Superior temporal gyrus (tissue), 1 donor: ENCODE measurements around the gene C16orf90.

ENCODE experiments used
- DNase-seq: peaks from one replicate; pipeline ENCODE4 v3.0.0-alpha.2; 2016; ENCODE audit errors: extremely low spot score

Gene C16orf90, protein sequence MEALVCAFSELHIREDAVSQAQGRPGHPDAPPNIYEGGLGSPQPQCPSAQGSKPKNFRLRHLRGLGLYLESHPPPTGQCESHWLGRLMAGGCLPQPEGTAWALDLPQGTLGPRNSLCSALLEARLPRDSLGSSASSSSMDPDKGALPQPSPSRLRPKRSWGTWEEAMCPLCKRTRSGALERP

DNA sequence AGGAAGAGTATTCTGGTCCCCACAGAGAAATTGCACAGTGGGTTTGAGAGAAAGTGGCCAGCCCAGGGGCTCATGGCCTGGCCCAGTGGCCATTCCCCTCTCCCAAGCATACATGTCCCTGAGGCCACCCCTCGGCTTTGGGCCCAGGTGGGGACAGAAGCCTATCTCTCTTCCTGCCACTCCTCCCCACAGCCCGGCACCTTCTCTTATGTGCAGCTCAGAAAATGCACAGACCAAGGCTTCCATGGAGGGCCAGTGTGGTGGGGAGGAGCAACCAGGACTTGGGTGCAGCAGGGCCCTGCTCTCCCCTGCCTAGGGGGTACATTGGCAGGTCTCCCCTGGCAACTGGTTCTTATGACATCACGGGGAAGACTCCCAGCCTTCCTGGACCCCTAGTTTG, at the start of gene C16orf90:
C16orf90 (minus strand) TSS at position 314 of the 400 bp plus-strand sequence; CDS start at position 246, 68 bp downstream.
- DNase-seq, result no peak

DNA sequence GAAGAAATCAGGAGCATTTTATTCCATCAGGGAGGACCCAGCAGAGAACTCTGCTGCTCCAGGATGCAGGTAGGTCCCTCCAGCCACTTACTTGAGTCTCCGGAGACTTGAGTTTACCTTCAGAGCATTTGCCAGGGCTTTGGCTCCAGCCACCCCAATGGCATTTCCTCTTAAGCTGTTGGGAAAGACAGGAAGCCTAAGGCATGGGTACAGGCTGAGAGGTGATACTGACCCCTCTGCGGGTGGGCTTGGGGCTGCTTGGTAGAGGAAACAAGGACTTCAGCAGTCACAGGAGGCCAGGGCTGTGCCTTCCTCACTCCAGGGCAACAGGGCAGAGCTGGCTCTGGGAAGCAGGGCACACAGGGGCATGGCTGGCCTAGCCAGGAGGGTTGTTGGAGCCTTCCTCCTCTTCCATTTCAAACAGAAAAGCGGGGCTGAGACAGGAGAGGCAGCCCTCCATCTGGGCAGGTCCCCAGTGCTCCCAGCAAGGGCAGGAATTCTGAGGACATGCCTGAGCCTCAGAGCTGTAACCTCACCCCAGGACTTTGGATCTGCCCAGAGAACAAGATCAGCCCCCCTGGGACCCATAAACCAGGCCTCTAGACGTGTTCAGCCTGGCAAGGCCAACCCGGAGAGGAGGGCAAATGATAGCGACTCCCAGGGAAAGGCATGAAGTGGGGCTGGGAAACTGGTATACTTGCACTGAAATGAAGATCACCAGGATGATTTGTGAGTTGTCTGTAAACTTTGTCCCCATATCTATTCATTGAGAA, 47.5 kb upstream of the C16orf90 start:
- no peak for DNase-seq

DNA sequence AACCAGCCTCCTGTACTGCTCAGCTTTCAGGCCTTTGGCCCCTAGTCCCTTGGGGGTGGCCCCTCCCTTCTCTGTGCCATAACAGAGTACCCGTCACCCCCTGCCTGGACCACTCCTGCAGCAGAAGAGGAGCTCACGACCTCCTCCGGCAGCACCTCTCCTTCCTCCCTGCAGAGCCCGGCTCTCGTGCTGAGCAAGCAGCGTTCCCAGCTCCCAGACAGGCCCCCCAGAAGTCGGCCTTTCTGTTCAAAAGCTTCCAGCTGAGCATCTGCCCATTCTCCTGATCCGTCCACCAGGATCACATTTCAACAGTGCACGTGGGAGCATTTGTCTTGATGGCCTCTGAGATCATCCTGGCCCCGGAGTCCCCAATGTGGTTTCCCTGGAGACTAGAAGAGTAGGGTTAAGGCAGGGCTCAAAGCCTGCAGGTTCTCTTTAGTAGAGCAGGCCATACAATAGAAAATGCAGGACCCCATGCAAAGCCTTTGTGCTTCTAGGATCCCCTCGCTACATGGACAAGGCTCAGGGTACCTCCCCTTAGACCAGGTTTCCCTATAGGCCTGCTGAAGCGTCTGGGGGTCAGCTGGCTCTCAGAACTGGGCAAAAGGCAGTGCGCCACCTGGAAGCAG, 46.4 kb upstream of the C16orf90 start:
- no peak for DNase-seq

DNA sequence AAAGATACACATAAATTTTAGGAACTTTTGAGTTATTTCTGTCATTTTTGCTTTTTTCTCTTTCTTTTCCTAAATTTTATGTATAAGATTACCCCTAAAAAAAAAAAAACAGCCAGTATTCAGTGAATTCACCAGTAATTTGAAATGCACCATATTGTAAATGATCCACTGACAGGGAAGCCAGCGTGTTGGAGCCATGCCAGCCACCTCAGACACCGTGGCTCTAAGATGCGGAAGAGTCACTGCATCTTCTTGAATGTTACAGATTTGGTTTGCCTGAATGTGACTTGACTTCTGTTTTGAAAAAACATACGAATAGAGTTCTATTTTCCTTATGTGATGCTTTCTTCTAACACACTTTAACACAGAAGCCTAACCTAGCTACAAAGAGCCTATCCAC, 42.9 kb upstream of the C16orf90 start:
- no peak for DNase-seq

DNA sequence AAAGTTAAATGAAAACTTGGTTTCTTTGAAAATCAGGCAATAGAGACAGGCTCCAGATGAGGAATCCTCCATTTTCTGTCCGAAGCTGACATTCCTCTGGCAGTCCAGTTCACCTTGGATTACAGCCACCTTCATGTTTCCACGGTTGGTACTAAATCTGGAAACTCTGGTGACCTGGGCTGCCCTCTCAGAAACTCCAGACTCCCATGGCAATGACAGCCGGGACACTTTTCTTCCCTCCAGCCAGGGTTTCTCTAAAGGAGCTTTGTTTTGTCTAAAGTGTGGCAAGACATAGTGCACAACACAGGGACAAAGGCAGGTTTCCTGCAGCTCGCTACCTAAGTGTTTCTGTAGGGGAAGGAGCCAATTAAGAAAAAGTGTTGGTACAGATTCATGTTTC, 41.6 kb upstream of the C16orf90 start:
- no peak for DNase-seq

DNA sequence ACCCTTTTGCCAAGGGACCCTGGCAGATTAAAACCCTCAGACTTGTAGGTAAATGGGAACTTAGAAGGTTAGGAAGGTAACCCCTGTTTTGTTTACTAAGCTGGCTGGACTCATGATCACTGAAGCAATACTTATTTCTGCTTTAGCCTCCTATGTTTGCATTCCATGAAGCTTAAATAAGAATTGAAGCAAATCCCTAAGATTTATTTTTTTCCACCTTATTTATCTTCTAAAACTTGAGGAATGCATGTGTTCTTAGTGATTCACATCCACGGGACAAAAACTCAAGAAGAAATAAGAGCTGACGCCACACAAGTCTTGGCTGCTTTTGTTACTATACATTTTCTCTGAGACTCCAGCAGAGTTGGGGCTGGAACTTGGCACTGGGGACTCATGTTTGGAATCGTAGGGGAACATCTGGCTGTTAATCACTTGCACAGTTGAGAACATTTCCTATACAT, 41.0 kb upstream of the C16orf90 start:
- DNase-seq, result no peak

DNA sequence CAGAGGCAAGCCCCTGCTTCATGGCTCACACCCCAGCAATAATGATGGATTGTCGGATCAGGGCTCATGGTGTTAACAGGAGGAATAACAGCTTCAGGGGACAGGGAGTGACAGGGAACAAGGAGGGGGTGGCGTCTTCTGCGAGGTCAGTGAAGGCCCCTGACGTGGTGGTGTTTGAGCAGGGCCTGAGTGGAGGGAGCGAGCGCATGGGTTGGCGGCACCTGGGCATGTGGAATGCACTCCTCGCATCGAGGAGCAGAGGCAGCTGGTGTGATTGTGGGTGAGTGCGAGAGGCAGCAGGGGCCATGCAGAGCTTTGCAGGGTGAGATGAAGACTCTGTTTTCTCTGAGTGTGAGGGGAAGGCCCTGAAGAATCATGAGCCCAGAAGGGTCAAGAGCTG, 38.8 kb upstream of the C16orf90 start:
- DNase-seq, result no peak

DNA sequence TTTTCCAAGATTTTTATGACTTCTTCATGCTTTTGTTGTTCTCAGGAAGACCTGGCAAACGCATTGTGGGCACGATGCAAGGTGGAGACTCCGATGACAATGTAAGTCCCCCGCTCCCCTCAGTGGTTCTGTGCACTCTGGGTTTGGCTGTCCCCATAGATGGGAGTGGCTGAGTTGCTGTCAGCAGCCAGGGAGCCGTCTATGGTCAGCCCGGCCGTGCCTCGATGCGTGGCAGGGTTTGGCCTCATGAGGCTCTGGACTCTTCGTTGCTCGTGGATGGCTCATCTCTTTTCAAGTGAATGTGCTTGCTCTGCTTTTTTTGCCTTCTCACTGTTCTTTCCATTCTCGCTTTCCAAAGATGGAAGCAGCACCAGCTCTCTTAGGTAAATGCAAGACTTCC, 37.5 kb upstream of the C16orf90 start:
- no peak for DNase-seq

DNA sequence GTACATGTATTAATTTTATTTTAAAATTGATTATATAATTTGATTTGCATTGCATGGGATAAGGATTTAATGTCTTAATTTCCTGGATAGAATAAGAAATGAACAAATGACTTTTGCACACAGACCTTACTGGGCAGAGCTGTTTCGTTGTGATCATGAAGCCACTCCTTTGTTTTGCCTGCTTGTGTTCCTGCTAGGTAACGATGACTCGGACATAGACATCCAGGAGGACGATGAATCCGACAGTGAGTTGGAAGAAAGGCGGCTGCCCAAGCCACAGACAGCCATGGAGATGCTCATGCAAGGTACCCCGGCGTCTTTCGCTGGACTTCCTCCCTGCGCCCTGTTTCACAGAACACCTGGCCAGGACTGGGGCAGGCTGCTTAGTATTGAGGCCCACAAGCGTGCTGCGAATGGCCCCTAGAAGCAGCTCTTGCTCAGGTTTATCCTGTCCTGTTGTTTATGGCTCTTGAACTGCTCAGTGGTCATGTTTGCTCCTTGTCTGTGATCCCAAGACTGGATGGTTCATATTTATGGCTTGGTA, 35.2 kb upstream of the C16orf90 start:
- no peak for DNase-seq

DNA sequence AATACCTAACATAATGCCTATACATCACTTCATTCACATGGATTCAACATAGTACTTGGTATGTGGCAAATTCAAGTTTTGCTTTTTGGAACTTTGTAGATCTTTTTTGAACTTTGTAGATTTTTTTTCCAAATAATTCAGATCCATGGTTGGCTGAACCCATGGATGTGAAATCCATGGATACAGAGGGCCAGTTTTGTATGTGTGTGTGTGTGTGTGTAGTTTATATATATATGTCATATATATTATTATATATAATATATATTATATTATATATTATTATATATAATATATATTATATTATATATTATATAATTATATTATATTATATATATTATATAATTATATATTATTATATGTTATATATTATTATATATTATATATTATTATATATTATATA, 33.9 kb upstream of the C16orf90 start:
- no peak for DNase-seq

DNA sequence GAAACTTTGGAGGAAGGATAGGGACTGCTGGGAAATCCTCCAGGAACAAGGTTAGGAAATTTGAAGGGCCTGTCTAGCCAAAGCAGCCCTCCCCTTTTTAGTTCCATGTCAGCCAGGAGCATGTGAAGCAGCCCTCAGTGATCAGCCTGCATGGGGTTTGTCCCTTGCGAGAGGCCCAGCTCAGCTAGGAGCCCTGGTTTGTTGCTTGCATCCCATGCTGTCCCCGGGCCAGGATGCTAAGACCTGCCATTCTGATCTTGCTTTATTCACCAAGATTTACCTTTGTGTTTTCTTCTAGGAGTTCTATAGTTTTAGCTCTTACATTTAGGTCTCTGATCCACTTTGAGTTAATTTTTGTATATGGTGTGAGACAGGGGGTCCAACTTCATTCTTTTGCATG, 33.1 kb upstream of the C16orf90 start:
- no peak for DNase-seq

DNA sequence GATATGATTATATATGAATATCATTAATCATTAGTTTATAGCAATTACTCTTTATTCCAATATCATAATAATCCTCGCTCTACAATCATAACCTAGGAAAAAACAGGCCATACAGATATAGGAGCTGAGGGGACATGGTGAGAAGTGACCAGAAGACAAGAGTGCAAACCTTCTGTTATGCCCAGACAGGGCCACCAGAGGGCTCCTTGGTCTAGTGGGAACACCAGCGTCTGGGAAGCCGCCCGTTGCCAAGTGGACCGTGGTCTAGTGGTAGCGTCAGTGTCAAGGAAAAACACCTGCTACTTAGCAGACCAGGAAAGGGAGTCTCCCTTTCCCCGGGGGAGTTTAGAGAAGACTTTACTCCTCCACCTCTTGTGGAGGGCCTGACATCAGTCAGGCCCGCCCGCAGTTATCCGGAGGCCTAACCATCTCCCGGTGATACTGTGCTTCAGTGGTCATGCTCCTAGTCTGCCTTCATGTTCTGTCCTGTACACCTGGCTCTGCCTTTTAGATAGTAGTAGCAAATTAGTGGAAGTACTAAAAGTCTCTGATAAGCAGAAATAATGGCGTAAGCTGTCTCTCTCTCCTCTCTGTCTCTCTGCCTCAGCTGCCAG, 32.0 kb upstream of the C16orf90 start:
- DNase-seq, result peak; percentile 76

DNA sequence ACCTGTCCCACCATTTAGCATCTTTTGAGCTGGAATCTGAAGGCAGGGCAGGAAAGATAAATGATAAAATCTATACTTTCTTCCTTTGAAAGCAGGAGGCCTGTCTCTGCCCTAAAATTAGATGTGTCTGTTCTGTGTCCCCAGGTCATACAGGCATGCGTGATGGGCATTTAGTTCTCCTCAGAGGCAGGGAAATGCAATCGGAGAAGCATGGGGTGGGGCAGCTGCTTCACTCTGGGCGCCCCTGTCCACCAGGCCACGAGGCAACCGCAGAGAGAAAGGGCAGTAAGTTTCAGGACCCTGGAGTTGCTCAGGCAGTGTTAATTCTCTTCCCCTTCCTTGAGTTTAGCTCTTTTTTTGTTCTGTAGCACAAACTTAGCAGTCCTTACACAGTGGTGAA, 30.7 kb upstream of the C16orf90 start:
- DNase-seq, result no peak

DNA sequence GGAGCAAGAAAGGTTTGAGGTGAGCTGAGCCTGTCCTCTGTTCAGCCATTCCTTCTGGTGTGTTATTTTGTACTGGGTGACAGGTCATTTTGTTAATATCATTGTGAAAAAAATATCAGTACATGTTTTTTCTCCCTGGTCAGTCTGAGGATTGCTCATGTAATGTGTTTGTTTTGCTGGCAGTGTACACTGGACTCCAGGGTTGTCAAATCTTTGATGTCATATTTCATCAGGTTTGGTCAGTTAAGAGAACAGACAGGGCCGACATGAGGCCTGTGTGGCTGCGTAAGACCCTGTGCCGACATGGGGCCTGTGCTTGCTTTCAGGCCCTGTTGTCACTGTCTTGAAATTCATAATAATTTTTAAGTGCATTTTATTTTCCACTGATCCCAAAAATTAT, 28.0 kb upstream of the C16orf90 start:
- DNase-seq, result no peak

DNA sequence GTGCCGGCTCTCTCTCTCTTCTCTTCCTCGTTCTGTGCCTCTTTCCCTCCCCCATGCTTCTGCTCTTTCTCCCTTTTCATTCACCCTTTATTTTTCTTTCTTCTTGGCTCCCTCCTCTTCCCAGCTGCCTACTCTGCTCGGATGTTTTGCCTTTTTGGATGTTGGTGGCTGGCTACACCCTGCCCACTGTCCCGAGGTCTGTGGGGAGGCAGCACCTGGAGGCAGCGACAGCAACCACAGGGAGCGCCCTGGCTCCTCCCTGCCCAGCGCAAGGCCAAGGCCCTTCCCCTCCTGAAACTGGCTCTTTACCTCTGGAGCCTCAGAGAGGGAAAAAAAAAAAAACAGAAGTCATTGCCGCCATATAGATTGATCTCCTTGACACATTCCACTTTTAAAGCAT, 25.6 kb upstream of the C16orf90 start:
- DNase-seq, result no peak

DNA sequence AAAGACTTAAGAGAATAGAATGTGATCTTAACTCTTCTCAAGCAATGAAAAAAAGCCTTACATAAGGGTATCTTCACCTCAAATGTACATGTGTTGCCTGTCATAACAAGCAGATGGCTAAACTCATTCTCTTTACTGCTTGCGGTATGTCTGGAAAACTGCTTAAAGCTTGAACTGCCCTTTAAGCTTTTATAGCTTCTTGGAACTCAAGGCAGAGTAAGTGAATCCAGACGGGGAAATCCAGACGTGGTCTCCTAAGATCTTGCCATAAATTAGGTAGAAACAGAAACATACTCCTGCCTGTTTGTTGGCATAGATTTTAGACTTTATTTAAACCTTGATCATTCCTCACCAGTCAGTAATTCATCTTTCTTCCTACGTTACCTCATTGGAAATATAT, 25.1 kb upstream of the C16orf90 start:
- peak; percentile 16 for DNase-seq

DNA sequence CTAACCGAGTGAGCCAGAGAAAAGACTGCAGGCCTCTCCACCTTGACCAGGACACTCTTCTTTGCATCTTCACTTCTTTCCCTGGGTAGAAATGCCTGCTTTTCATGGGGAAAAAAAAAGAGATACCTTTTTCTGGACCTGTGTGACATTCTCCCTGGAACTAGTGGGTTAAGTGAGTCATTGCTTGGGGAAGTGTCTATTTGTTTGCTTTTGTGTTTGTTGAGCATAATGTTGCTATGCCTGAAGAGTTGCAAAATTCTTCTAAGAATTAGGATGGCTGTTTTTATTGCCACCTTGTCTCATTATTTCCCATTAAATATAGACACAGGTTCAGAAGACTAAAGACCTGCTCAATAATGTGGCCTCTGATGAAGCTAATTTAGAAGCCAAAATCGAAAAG, 24.3 kb upstream of the C16orf90 start:
- no peak for DNase-seq

DNA sequence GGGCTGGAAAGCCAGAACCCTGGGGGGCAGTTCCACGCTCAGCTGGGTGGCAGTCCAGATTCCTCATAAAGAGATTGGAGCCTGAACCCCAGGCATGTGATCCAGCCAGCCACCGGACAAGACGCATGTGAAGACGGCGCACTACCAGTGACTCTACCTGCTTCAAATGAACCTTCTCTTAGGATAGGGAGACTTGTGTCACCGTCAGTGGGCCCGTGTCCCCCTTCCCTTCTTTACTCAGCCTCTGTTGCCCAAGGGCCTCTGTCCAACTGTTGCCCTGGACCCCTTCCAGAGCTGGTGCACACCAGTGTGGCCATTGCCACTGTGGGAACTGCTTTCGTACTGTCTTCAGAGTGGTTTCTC, 23.7 kb upstream of the C16orf90 start:
- DNase-seq, result no peak

DNA sequence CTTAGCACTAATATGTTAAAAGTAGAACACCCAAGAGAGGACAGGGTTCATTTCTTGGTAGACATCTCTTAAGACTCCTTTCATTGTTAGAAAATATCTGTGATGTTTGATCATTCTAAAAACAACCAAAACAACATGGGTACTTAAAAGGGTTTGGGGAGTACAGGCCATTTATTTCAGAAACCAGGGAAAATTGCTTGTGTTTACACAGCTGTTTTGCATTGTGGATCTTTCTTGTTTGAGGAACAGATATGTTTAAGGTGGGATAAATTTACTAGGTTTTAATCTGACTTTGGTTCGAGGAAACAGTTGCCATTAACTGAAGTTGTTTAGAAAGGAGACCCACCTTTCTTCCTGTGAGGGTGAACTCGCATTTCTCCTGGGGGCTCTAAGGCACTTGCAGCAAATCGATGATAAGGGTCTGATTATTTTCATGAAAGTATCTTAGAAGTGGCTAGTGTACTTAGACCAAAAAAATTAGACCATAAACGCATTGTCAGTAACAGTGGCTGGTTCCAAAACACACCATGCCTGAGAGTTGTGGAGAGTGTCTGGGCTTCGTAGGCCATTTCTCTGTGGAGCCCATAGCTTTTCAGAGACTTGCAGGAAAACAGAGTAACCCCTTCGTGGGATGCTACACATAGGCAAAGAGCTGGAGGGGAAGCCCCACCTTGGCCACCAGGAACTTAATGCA, 23.1 kb upstream of the C16orf90 start:
- no peak for DNase-seq

DNA sequence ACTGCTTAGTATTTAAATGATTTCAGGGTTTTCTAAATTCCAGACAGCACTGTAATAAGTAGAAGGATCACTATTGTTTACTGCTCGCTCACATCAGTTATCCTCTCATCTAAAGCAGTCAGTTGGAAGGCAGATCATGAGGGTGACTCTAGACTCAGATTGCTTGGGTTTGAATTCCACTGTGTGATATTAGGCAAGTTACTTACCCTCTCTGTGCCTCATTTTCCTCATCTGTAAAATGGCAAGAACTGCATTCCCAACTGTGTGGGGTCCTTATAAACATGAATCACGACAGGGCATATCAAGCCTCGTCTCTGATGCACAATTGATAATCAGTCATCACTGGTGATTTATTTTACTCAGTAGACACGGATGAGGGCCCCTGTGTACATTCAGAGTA, 20.6 kb upstream of the C16orf90 start:
- no peak for DNase-seq

DNA sequence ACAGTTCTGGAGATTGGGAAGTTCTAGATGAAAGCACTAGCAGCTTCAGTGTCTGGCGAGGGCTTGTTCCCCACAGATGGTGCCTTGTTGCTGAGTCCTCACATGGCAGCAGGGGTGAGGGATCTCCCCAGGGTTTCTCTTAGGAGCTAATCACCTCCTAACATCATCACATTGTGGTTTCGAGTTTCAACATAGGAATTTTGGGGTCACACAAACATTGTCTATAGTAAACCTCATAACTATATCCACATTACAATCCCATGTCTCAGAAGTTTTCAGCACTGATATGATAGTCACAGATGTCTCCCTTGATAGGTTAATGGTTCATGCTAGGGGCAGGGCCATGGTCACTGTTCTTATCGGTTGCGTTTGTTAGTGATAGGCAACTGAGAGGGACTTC, 19.3 kb upstream of the C16orf90 start:
- no peak for DNase-seq
